Stimulated activated CD4-positive, alpha-beta T cell treated with anti-CD3 and anti-CD28 coated beads, Interleukin-4, amount 100 ng/mL, for 24 hours (primary cell): ENCODE data around the gene TRIM2.

Experiments used
- DNase-seq: peaks from one replicate; pipeline ENCODE4 v3.0.0-alpha.2; 2020

Gene TRIM2

GRCh38 chr4:153290134-153290533, 85.9 kb downstream of the TRIM2 start:
- no peak for DNase-seq

- no peak for DNase-seq
Observed at GRCh38 chr4:153291562-153291961, 87.3 kb downstream of the TRIM2 start.

- no peak for DNase-seq
Observed at GRCh38 chr4:153292897-153293741, 88.9 kb downstream of the TRIM2 start.

GRCh38 chr4:153293742-153294057, 89.5 kb downstream of the TRIM2 start:
- DNase-seq: no peak

- DNase-seq: no peak
Observed at GRCh38 chr4:153294631-153295030, 90.4 kb downstream of the TRIM2 start.

GRCh38 chr4:153295131-153295755, 91.0 kb downstream of the TRIM2 start:
- no peak for DNase-seq

GRCh38 chr4:153296040-153296823, 92.0 kb downstream of the TRIM2 start:
- no peak for DNase-seq

GRCh38 chr4:153297116-153297515, 92.9 kb downstream of the TRIM2 start:
- DNase-seq: no peak

GRCh38 chr4:153310793-153311192, 106.5 kb downstream of the TRIM2 start:
- no peak for DNase-seq

GRCh38 chr4:153314915-153315314, 110.7 kb downstream of the TRIM2 start:
- no peak for DNase-seq

- DNase-seq: peak; percentile 37
Observed at GRCh38 chr4:153318696-153319320, 114.6 kb downstream of the TRIM2 start.

GRCh38 chr4:153322791-153323190, 118.5 kb downstream of the TRIM2 start:
- no peak for DNase-seq

- DNase-seq: no peak
Observed at GRCh38 chr4:153324046-153324445, 119.8 kb downstream of the TRIM2 start.

GRCh38 chr4:153325558-153325957, 121.3 kb downstream of the TRIM2 start:
- DNase-seq: no peak

- DNase-seq: no peak
Observed at GRCh38 chr4:153326513-153326912, 122.3 kb downstream of the TRIM2 start.

GRCh38 chr4:153327247-153327646, 123.0 kb downstream of the TRIM2 start:
- DNase-seq: no peak

GRCh38 chr4:153332936-153333335, 128.7 kb downstream of the TRIM2 start:
- DNase-seq: no peak

GRCh38 chr4:153333874-153334273, 129.6 kb downstream of the TRIM2 start:
- DNase-seq: no peak

- no peak for DNase-seq
Observed at GRCh38 chr4:153335665-153336064, 131.4 kb downstream of the TRIM2 start.

- DNase-seq: no peak
Observed at GRCh38 chr4:153337686-153338085, 133.4 kb downstream of the TRIM2 start.

GRCh38 chr4:153341575-153342090, 137.4 kb downstream of the TRIM2 start:
- no peak for DNase-seq

- no peak for DNase-seq
Observed at GRCh38 chr4:153342751-153343552, 138.7 kb downstream of the TRIM2 start.
